B cell (primary cell): ENCODE measurements around the gene CSMD2. TPM values are rescaled to one million over a fixed set of nuclear protein-coding genes. Genes with fewer than 3 reads are reported as not detected.

Source experiments
- ATAC-seq: fragments of 200-7000 bp; cut with Tn5 transposase; one replicate; pipeline ENCODE4 v1.10.0; 2021; ENCODE audit warnings: low read depth, mild to moderate bottlenecking, moderate number of reproducible peaks, moderate library complexity
- CTCF ChIA-PET: fragments of 350-600 bp; sonication (Branson Sonifier 250); formaldehyde crosslinking; loops from one replicate; lab custom pipeline; 2021; ENCODE audit warnings: antibody characterized with exemption, inconsistent platforms; lab: Charles Lee
- POLR2A ChIA-PET: fragments of 350-600 bp; sonication (Branson Sonifier 250); formaldehyde crosslinking; loops from one replicate; lab custom pipeline; 2021; ENCODE audit warnings: antibody characterized with exemption; lab: Charles Lee
- DNase-seq: peaks from one replicate; pipeline ENCODE4 v3.0.0; 2013
- H2AFZ ChIP-seq: 2 replicates; pipeline ENCODE4 v1.6.1; 2012; ENCODE audit warnings: mild to moderate bottlenecking, low read depth, low read length; ENCODE audit not compliant: insufficient read depth, poor library complexity, severe bottlenecking
- H3K27ac ChIP-seq, 2 donors: 1 replicate in 1 of 2; 2 replicates in 1 of 2; pipeline ENCODE4 v1.5.1; 2012 to 2013; ENCODE audit warnings: low read length in 2 of 2, mild to moderate bottlenecking in 2 of 2, moderate library complexity in 1 of 2
- H3K27me3 ChIP-seq, 4 experiments: fragments of 200-600 bp in 1 of 4; sonication (generic) in 1 of 4; replicated peaks in 1 of 4; 1 replicate in 2 of 4; 2 replicates in 2 of 4; pipeline versions ENCODE4 v1.6.1 to v1.7.0; 2013 to 2016; ENCODE audit warnings: low read length in 3 of 4, mild to moderate bottlenecking in 2 of 4, mixed read lengths in 1 of 4, moderate library complexity in 1 of 4; ENCODE audit not compliant: insufficient read depth in 4 of 4, control insufficient read depth in 3 of 4; ENCODE audit errors: control extremely low read depth in 1 of 4
- H3K36me3 ChIP-seq, 2 experiments: replicated peaks in 1 of 2; 1 replicate in 1 of 2; 2 replicates in 1 of 2; pipeline versions ENCODE4 v1.6.1 to v1.7.1; 2013; ENCODE audit warnings: low read length in 1 of 2; ENCODE audit not compliant: insufficient read depth in 2 of 2, control insufficient read depth in 1 of 2; ENCODE audit errors: control extremely low read depth in 1 of 2, extremely low read depth in 1 of 2
- H3K4me1 ChIP-seq, 2 donors: fragments of 200-600 bp in 1 of 2; sonication (generic) in 1 of 2; 1 replicate in 1 of 2; 2 replicates in 1 of 2; pipeline versions ENCODE4 v1.5.1 to v1.6.1; 2013 to 2017; ENCODE audit warnings: low read length in 2 of 2; ENCODE audit not compliant: control insufficient read depth in 2 of 2, insufficient read depth in 2 of 2
- H3K4me2 ChIP-seq: replicated peaks from 2 replicates; pipeline ENCODE3; 2012; ENCODE audit warnings: mild to moderate bottlenecking, low read depth, low read length; ENCODE audit not compliant: poor library complexity, severe bottlenecking
- H3K4me3 ChIP-seq, 5 experiments: fragments of 200-600 bp in 1 of 5; sonication (generic) in 1 of 5; 1 replicate in 3 of 5; 2 replicates in 2 of 5; pipeline versions ENCODE4 v1.5.1 to v1.7.0; 2011 to 2016; ENCODE audit warnings: low read length in 4 of 5, mild to moderate bottlenecking in 4 of 5, low read depth in 2 of 5, control low read depth in 1 of 5, moderate library complexity in 1 of 5; ENCODE audit not compliant: insufficient read depth in 1 of 5; ENCODE audit errors: control extremely low read depth in 1 of 5, extremely low read depth in 1 of 5
- H3K79me2 ChIP-seq: fragments of 200-600 bp; sonication (generic); one replicate; pipeline ENCODE4 v1.6.0; 2016; ENCODE audit warnings: low read length; ENCODE audit not compliant: control insufficient read depth, insufficient read depth
- H3K9ac ChIP-seq: fragments of 200-600 bp; sonication (generic); 2 replicates; pipeline ENCODE4 v1.6.1; 2017; ENCODE audit warnings: mild to moderate bottlenecking, low read length, moderate library complexity
- H3K9me3 ChIP-seq, 3 donors: one replicate each; pipeline versions ENCODE4 v1.6.1 to v1.7.1; 2013; ENCODE audit warnings: low read length in 2 of 3; ENCODE audit not compliant: control insufficient read depth in 2 of 3, insufficient read depth in 1 of 3; ENCODE audit errors: control extremely low read depth in 1 of 3
- H4K20me1 ChIP-seq: 2 replicates; pipeline ENCODE4 v1.6.0; 2012; ENCODE audit warnings: mild to moderate bottlenecking, low read length; ENCODE audit not compliant: insufficient read depth, control insufficient read depth, poor library complexity, severe bottlenecking
- H3K27ac Mint-ChIP-seq: one replicate; pipeline ENCODE4 v1.8.0; 2021; ENCODE audit warnings: mixed read lengths
- H3K27me3 Mint-ChIP-seq: one replicate; pipeline ENCODE4 v1.8.0; 2021; ENCODE audit warnings: mixed read lengths
- H3K4me1 Mint-ChIP-seq: one replicate; pipeline ENCODE4 v1.8.0; 2021; ENCODE audit warnings: mixed read lengths
- H3K4me3 Mint-ChIP-seq: one replicate; pipeline ENCODE4 v1.8.0; 2021; ENCODE audit warnings: mixed read lengths
- H3K9me3 Mint-ChIP-seq: one replicate; pipeline ENCODE4 v1.8.0; 2022; ENCODE audit warnings: mixed read lengths; ENCODE audit not compliant: insufficient read depth
- CTCF ChIP-seq: fragments of 200-600 bp; IDR thresholded peaks from one replicate; pipeline ENCODE4 v1.8.0; 2022; ENCODE audit warnings: antibody characterized with exemption, mild to moderate bottlenecking
- EZH2 ChIP-seq: IDR thresholded peaks from 2 replicates; pipeline ENCODE4 v1.6.1; 2012; ENCODE audit warnings: borderline replicate concordance, low read depth, mild to moderate bottlenecking, moderate library complexity, low read length; ENCODE audit not compliant: insufficient read depth, poor library complexity, severe bottlenecking
- WGBS: methylation state at CpG from one replicate; pipeline ENCODE4 v1.1.5; 2013; ENCODE audit warnings: missing lambda C conversion rate; ENCODE audit not compliant: insufficient coverage; 5-methylcytosine and 5-hydroxymethylcytosine counted together
- intact Hi-C: fragments of 100-400 bp; cut with micrococcal nuclease; formaldehyde crosslinking; loops from one replicate; pipeline ENCODE4 v1.10.0; 2022
- polyA plus RNA-seq: library from polyadenylated mRNA; depleted of rRNA; stranded (reverse); fragments of >200 nt; gene quantifications from 2 replicates; pipeline ENCODE4 v1.2.3, GENCODE V29; 2012
- total RNA-seq, 2 donors: library from RNA; stranded (reverse); fragments of 120-200 nt in 1 of 2; gene quantifications; 1 replicate in 1 of 2; 2 replicates in 1 of 2; pipeline versions ENCODE4 v1.2.3 to v1.2.4, GENCODE V29; 2013 to 2022

The CSMD2 gene
- total and polyA plus RNA-seq, 2 donors (not counting 1 experiment from before 2014, with no cell fraction given) = not detected

DNA sequence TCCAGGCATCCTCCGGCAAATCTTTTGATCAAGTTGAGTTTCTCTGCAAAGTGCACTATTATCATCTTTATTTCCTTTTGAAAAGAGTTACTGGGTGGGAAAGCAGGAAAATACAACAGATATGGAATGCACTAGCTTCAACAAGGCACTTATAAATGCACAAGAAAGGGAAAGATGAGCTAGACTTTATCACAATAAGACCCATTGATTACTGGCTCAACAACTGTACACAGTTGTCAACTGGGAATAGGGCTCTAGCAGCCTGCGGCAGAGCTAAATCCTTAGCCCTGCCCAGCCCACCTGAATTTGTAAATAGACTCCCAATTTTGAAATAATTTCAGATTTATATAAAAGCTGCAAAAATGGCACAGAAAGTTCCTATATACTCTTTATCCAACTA, 111.4 kb downstream of the CSMD2 start:
- no CpG with 5 or more reads among the region's 2 CpGs for WGBS
- no peak overlapping the region for H3K4me2 ChIP-seq
- no peak overlapping the region for H3K9ac ChIP-seq
- intact Hi-C loops = no loop called here
- no peak for ATAC-seq
- H4K20me1 ChIP-seq = no peaks in the 10 kb centered on the region
- CTCF ChIA-PET = no interaction called here
- H3K27ac ChIP-seq = no peak overlapping the region
- H3K4me3 ChIP-seq = no peak overlapping the region
- H3K79me2 ChIP-seq = no peaks in the 10 kb centered on the region
- H3K27ac Mint-ChIP-seq = no peak overlapping the region
- no peaks in the 10 kb centered on the region for H3K4me1 Mint-ChIP-seq
- peaks cover 16% of the 10 kb centered on the region for H3K27me3 Mint-ChIP-seq
- DNase-seq = no peak
- H3K9me3 ChIP-seq = peaks cover 0 to 2% (median 2%) of the 10 kb centered on the region in 3 donors
- no peak overlapping the region for H3K4me3 Mint-ChIP-seq
- H2AFZ ChIP-seq = no peak overlapping the region
- H3K36me3 ChIP-seq = no peaks in the 10 kb centered on the region
- TF ChIP-seq CTCF (no peak), EZH2 (no peak)
- H3K9me3 Mint-ChIP-seq = no peaks in the 10 kb centered on the region
- POLR2A ChIA-PET = no interaction called here
- no peaks in the 10 kb centered on the region for H3K27me3 ChIP-seq
- no peaks in the 10 kb centered on the region for H3K4me1 ChIP-seq

DNA sequence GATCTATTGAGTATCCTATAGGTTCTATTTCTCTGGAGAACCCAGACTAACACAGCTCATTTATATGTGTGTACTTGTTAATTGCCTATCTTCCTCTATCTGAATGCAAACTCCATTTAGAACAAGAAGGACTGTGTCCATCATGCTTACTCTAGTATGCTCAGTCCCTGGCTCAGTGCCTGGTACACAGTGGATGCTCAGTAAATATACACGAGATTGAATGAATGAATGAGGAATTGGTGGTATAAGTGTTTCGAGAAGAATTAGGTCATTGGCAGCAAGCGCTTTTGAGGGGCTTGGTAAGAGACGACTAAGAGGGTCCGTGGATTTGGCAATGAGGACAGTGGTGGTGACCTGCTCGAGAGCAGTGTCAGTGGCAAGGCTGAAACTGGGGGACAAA, 112.5 kb downstream of the CSMD2 start:
- Histone ChIP-seq H3K4me1 (no peaks in the 10 kb centered on the region), H3K27ac (no peak overlapping the region), H3K27me3 (no peaks in the 10 kb centered on the region), H3K9me3 (peaks cover 0 to 2% (median 2%) of the 10 kb centered on the region in 3 donors), H3K4me2 (no peak overlapping the region), H4K20me1 (no peaks in the 10 kb centered on the region), H3K4me3 (no peak overlapping the region), H3K36me3 (no peaks in the 10 kb centered on the region), H2AFZ (no peak overlapping the region), H3K9ac (no peak overlapping the region), H3K79me2 (no peaks in the 10 kb centered on the region)
- Mint-ChIP-seq H3K27ac (no peak overlapping the region), H3K4me3 (no peak overlapping the region), H3K9me3 (no peaks in the 10 kb centered on the region), H3K4me1 (no peaks in the 10 kb centered on the region), H3K27me3 (peaks cover 6% of the 10 kb centered on the region)
- 91% methylated on average over 6 of the region's 6 CpGs for WGBS
- no peak for DNase-seq
- ChIA-PET CTCF (no interaction called here), POLR2A (no interaction called here)
- ATAC-seq = no peak
- intact Hi-C loops = no loop called here
- TF ChIP-seq EZH2 (no peak), CTCF (no peak)
